ENCODE results near the gene SLC16A3.
"Not testable (repeated sequence)": the region's sequence is repeated elsewhere in the genome, so short reads cannot be mapped to it uniquely, and the experiment has no call there.

The SLC16A3 gene

GRCh38 chr17:82199496-82199895 is 29.3 kb upstream of the SLC16A3 start:
- no peak overlapping the region for H3K27ac Mint-ChIP-seq

GRCh38 chr17:82200135-82200534 is 28.7 kb upstream of the SLC16A3 start:
- peaks cover 67% of the 10 kb centered on the region for H3K4me1 Mint-ChIP-seq (ENCODE audit: low read depth)
- peaks cover 43% of the 10 kb centered on the region for H3K36me3 Mint-ChIP-seq (ENCODE audit: low read depth)
- no peaks in the 10 kb centered on the region for H3K9me3 Mint-ChIP-seq
- H3K27ac Mint-ChIP-seq = peak overlapping the region; percentile 75
- no peaks in the 10 kb centered on the region for H3K27me3 Mint-ChIP-seq
- H3K4me3 Mint-ChIP-seq = peak overlapping the region; percentile 37

More at GRCh38 chr17:82199496-82199895, 29.3 kb upstream of the SLC16A3 start:
- no peaks in the 10 kb centered on the region for H3K27me3 Mint-ChIP-seq
- H3K36me3 Mint-ChIP-seq (ENCODE audit: low read depth) = peaks cover 47% of the 10 kb centered on the region
- H3K4me1 Mint-ChIP-seq (ENCODE audit: low read depth) = peaks cover 61% of the 10 kb centered on the region
- H3K9me3 Mint-ChIP-seq = no peaks in the 10 kb centered on the region
- no peak overlapping the region for H3K4me3 Mint-ChIP-seq

DNA sequence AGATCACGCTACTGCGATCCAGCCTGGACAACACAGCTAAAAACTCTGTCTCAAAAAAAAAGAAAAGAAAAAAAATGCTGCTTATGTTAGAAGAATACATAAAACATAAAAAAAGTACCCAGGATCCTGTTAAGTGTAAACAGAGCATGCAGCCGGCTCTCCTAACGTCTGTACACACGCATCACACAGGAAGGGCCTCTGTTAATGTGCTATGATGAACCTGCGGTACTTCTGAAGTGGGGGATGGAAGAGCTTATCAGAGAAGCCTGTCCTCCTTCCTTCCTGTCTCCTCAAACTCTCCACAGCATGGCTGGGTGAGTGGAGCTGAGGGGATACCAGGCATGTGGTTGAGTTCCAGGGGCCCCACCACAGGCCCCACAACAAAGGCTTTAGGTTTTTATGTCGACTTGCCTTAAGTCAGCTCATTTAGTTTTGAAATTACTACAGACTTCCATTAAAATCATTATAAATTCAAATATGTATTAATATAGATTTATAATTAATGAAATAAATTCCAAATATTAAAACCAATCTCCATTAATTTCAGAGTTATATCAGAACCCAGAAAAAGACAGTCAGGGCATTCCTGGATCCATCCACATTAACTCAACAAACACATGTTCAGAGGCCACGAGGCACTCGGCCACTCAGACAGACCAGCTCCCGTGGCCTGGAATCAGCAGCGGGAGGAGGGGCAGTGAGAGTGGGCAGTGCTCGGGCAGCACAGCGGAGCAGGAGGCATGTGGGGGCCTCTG is 27.9 kb upstream of the SLC16A3 start:
- H3K27ac Mint-ChIP-seq = peak overlapping the region; percentile 57

GRCh38 chr17:82201498-82201910 is 27.3 kb upstream of the SLC16A3 start:
- Mint-ChIP-seq H3K4me1 (ENCODE audit: low read depth) (peaks cover 80% of the 10 kb centered on the region), H3K27me3 (no peaks in the 10 kb centered on the region), H3K9me3 (no peaks in the 10 kb centered on the region), H3K36me3 (ENCODE audit: low read depth) (peaks cover 29% of the 10 kb centered on the region), H3K4me3 (peak overlapping the region; percentile 23), H3K27ac (no peak overlapping the region)

More for the DNA sequence above, 27.9 kb upstream of the SLC16A3 start:
- Mint-ChIP-seq H3K9me3 (no peaks in the 10 kb centered on the region), H3K4me3 (peak overlapping the region; percentile 23), H3K4me1 (ENCODE audit: low read depth) (peaks cover 75% of the 10 kb centered on the region), H3K36me3 (ENCODE audit: low read depth) (peaks cover 35% of the 10 kb centered on the region), H3K27me3 (no peaks in the 10 kb centered on the region)

GRCh38 chr17:82202981-82203380 is 25.9 kb upstream of the SLC16A3 start:
- peaks cover 87% of the 10 kb centered on the region for H3K4me1 Mint-ChIP-seq (ENCODE audit: low read depth)

DNA sequence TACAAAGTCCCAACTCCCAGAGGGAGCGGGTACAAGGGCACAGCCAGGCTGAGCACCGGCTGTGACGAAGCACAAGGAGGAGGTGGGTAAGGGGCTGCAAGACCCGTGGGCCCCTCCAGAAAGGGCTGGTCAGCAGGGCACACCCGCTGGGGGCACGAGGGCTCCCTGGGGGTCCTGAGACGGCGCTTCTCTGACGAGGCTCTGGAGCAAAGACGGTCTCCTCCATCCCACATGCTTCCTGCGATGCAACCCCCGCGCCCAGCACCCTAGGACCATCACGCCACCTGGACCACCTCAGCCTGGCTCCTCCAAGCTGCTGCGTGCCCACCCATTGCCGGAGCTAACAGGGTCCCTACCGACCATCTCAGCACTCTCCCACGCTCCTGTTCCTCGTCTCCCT is 24.9 kb upstream of the SLC16A3 start:
- no peak overlapping the region for H3K4me3 Mint-ChIP-seq
- peak overlapping the region; percentile 37 for H3K27ac Mint-ChIP-seq
- H3K27me3 Mint-ChIP-seq = no peaks in the 10 kb centered on the region
- H3K4me1 Mint-ChIP-seq (ENCODE audit: low read depth) = peaks cover 83% of the 10 kb centered on the region
- no peaks in the 10 kb centered on the region for H3K9me3 Mint-ChIP-seq
- peaks cover 21% of the 10 kb centered on the region for H3K36me3 Mint-ChIP-seq (ENCODE audit: low read depth)

More at GRCh38 chr17:82202981-82203380, 25.9 kb upstream of the SLC16A3 start:
- H3K36me3 Mint-ChIP-seq (ENCODE audit: low read depth) = peaks cover 27% of the 10 kb centered on the region
- H3K9me3 Mint-ChIP-seq = no peaks in the 10 kb centered on the region
- H3K4me3 Mint-ChIP-seq = peak overlapping the region; percentile 28
- H3K27me3 Mint-ChIP-seq = no peaks in the 10 kb centered on the region
- H3K27ac Mint-ChIP-seq = peak overlapping the region; percentile 86

DNA sequence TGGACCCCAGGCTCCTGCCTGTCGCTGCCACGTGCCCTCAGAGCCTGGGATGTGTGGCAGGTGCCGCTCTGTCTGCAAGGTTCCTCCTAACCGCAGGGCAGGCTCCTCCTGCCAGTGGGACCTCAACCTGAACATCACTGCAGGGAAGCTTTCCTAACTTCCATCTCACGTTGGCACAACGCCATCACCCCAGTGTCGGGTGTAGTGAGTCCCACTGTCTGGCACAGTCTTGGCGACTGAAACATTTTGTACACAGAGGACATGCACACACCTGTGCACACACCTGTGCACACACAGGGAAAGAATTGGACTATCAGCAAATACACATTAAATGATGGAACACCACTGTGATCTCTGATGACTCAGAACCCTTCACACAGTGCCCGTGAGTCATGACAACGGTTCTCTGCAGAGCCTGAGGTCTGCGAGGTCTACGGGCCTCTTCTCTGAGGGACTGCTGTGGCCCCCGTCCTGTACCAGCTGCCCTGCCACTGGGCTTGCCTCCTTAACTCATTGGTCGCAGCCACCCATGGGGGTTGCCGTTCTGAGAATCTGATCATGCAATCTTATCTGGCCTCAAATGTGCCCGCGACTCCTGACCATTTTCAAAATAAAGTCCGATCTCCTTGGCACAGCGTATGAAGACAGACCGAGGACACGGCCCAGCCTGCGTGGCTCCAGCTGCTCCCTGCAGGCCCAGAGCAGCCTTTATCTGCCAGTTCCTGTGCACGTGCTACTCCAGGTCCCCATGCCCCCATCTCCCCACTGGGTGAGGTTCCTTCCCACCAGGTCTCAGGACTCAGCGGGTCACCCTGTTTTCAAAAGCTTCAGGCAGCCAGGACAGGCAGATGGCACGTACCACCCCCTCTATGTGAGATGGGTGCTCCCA is 23.8 kb upstream of the SLC16A3 start:
- H3K4me3 Mint-ChIP-seq = peak overlapping the region; percentile 42
- H3K27ac Mint-ChIP-seq = peak overlapping the region; percentile 78
- H3K4me1 Mint-ChIP-seq (ENCODE audit: low read depth) = peaks cover 75% of the 10 kb centered on the region
- H3K9me3 Mint-ChIP-seq = no peaks in the 10 kb centered on the region
- H3K36me3 Mint-ChIP-seq (ENCODE audit: low read depth) = peaks cover 9% of the 10 kb centered on the region
- H3K27me3 Mint-ChIP-seq = no peaks in the 10 kb centered on the region

DNA sequence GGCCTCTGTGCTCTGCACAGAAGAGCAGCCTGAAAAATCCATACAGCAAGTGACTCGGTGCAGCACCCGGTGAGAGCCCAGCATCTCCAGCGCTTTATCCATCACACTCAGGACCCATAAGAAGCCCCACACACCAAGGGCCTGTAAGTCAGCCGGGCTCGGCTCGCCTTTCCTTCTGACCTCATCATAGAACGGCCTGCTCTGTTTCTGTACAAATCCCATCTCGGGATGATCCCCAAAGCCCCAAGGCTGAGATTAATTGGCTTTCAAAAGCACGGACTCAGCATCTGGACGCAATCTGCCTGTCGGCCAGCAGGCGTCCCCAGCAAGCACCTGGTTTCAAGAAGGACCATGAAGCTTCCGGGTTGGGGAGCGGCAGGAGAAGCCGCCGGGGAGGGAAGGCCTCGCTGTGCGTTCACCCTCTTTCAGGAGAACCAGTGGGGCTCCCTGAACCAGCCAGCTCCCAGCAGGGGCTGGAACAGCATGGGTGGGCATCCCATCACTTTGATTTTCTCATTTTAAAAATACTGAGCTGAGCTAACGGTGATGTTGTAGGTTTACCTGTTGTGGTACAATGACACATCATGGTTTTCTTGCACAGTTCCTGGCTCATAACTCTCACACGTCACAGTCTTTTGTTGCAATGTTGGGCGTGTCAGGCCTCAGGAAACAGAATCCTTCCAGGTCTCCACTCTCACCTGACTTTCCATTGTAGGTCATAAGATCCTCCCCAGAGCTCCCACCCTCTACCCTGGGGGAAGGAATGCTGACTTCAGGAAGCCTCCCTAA is 22.9 kb upstream of the SLC16A3 start:
- peak overlapping the region; percentile 48 for H3K4me3 Mint-ChIP-seq
- H3K27me3 Mint-ChIP-seq = no peaks in the 10 kb centered on the region
- H3K4me1 Mint-ChIP-seq (ENCODE audit: low read depth) = peaks cover 68% of the 10 kb centered on the region
- peaks cover 8% of the 10 kb centered on the region for H3K36me3 Mint-ChIP-seq (ENCODE audit: low read depth)
- no peaks in the 10 kb centered on the region for H3K9me3 Mint-ChIP-seq
- peak overlapping the region; percentile 78 for H3K27ac Mint-ChIP-seq

DNA sequence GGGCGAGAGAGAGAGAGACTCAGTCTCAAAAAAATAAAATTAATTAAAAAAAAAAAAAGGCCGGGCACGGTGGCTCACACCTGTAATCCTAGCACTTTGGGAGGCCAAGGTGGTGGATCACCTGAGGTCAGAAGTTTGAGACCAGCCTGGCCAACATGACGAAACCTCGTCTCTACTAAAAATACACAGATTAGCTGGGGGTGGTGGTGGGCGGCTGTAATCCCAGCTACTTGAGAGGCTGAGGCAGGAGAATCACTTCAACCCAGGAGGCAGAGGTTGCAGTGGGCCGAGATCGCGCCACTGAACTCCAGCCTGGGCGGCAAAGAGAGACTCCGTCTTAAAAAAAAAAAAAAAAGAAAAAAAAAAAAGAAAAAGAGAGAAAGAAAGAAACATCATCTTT is 18.2 kb upstream of the SLC16A3 start:
- not testable (repeated sequence) for H3K36me3 Mint-ChIP-seq (ENCODE audit: low read depth); H3K27ac Mint-ChIP-seq; H3K4me3 Mint-ChIP-seq; H3K27me3 Mint-ChIP-seq; H3K9me3 Mint-ChIP-seq
- peaks cover 53% of the 10 kb centered on the region for H3K4me1 Mint-ChIP-seq (ENCODE audit: low read depth)

GRCh38 chr17:82212331-82213250 is 16.3 kb upstream of the SLC16A3 start, which contains the start of gene CCDC57:
TSS of gene CCDC57 (minus strand) at chr17:82212842. CDS start at chr17:82201944, 10,898 bp downstream.
- peak within 1 kb of the TSS; percentile 85 for H3K27ac Mint-ChIP-seq
- H3K36me3 Mint-ChIP-seq (ENCODE audit: low read depth) = peaks cover 2% of the 10 kb centered on the region
- H3K9me3 Mint-ChIP-seq = no peaks in the 10 kb centered on the region

GRCh38 chr17:82213251-82214011 is 15.4 kb upstream of the SLC16A3 start:
- Mint-ChIP-seq H3K27ac (peak overlapping the region; percentile 85), H3K4me1 (ENCODE audit: low read depth) (peaks cover 52% of the 10 kb centered on the region), H3K27me3 (no peaks in the 10 kb centered on the region), H3K4me3 (peak overlapping the region; percentile 81), H3K36me3 (ENCODE audit: low read depth) (no peaks in the 10 kb centered on the region), H3K9me3 (no peaks in the 10 kb centered on the region)

More at GRCh38 chr17:82212331-82213250, 16.3 kb upstream of the SLC16A3 start, which contains the start of gene CCDC57:
- H3K4me3 Mint-ChIP-seq = peak within 1 kb of the TSS; percentile 81
- no peaks in the 10 kb centered on the region for H3K27me3 Mint-ChIP-seq
- peaks cover 53% of the 10 kb centered on the region for H3K4me1 Mint-ChIP-seq (ENCODE audit: low read depth)

GRCh38 chr17:82214012-82214628 is 14.7 kb upstream of the SLC16A3 start:
- Mint-ChIP-seq H3K4me3 (peak overlapping the region; percentile 81), H3K27ac (no peak overlapping the region), H3K36me3 (ENCODE audit: low read depth) (no peaks in the 10 kb centered on the region), H3K4me1 (ENCODE audit: low read depth) (peaks cover 47% of the 10 kb centered on the region), H3K9me3 (no peaks in the 10 kb centered on the region), H3K27me3 (no peaks in the 10 kb centered on the region)
